HG03025 (cell line): Measurements from ENCODE around the gene WDR70.
"Not testable (repeated sequence)": the region's sequence is repeated elsewhere in the genome, so short reads cannot be mapped to it uniquely, and the experiment has no call there.

ENCODE experiments used
- ATAC-seq: cut with Tn5 transposase; IDR thresholded peaks from one replicate; pipeline ENCODE4 v1.9.1; 2021; ENCODE audit warnings: mild to moderate bottlenecking, moderate library complexity; ENCODE audit not compliant: unreplicated experiment, low FRiP score

WDR70 gene

DNA sequence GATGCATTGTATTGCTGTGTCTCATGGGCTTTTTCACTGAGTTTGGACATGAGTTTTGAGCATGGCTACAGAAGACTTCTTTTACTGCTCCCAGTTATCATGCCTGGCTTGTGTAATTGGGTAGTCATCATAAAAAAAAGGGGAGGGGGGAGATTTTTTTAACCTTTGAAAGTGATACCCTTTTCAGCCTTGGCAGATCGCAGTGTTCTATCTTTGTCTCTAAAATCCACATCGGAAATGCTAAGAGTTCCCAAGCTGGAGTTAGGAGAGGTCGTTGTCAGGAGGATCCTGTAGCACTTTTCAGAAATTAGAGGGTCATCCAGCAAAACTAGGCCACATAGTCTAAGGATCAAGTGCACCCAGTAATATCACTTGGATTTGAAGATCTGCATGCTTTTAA lies 188.4 kb downstream of the WDR70 start:
- no peak for ATAC-seq

DNA sequence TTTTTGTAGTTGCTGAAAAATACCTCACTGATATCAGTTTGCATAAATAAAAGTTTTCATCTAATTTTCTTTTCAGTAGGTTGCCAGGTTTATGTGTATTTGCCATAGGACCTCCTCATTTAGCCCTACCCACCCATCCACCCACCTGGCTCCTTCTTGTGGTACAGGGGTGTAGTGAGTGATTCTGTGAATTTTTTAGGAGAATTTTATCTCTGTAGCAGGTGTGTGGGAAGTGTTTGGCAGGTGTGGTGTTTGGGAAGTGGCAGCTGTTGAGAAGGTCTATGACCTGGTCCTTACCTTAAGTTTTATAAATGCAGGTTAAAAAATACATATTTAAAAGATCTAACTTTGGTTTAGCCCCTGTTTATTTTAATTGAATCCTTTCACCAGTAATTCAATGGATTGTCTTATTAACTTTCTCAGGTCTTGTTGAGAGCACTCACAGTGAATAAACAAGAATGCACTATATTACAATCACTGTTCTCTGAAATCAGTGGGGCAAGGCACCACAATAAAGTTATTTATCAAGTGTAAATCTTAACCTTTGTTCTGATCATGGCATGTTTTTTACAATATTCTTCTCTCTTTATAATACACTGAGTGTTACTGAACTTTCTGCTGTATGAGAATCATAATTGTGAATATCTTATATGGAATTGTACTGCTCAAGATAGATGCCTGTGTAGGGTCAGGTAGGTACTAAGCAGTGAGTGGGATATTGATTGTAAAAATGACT lies 189.1 kb downstream of the WDR70 start:
- no peak for ATAC-seq

DNA sequence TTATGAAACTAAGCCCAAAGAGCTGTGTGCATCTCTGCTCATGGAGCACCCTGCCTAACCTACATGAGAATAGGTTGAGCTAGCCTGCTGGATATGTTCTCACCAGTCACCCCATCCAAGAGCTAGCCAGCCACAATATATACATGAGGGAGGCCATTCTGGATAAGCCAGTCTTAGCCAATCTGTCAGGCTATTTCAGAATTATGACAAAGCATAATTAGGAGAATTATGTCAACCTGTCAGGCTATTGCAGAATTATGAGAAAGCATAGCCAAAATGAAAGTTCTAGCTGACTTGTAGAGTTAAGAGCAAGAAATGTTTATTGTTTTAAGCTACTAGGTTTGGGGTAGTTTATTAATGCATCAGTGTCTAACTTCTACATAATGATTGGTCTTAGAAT lies 189.8 kb downstream of the WDR70 start:
- ATAC-seq = no peak

DNA sequence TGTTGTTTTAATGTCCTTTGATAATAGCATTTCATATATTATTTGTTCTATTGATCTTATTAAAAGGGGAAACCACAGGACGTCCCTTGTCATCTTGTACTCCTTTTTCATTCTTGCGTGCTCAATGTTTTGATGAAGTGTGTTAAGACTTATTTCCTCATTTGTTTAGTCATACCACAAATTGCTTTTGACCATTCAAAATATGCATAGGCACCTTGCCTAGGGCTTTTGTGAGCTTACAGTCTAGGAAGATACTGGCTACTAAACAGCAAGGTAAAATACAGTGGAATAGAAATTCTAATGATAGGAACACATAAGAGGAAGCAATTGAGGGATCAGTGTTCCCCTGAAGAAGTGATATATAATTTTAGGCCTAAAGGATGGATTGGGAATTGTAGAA lies 190.3 kb downstream of the WDR70 start:
- no peak for ATAC-seq

DNA sequence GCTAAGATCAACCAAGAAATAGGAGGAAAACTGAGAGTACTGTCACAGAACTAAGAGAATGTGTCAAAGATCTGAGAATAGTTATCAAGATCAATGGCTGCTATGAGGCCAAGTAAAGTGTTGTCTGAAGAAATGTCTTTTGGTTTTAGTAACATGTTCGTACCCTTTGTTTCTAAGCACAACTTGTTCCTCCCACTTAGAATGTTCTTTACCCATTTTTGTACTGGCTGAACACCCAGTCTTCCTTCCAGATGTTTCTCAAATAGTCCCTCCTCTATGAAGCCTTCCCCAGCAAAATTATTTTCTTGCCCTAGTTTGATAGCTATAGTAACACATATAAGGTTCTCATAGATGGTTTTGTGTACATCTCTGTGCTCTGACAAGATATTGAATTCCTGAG lies 191.5 kb downstream of the WDR70 start:
- no peak for ATAC-seq

DNA sequence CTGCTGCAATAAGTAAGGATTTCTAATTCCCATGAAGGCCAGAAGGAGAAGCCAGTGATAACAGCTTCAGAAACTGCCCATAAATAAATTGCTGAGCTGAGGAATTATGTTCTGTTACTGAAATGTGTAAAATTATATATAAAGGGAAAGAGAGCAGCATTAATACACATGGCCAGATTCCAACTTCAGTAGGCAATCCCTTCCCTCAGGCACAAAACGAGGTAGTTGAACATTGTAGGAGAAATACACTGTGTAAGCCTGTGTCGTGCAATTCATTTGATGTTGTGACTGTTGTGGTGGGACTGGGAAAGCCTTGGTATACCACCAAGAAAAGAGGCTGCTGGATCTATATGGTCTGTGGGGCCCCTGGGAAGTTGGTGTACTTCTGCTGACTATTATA lies 192.9 kb downstream of the WDR70 start:
- no peak for ATAC-seq

DNA sequence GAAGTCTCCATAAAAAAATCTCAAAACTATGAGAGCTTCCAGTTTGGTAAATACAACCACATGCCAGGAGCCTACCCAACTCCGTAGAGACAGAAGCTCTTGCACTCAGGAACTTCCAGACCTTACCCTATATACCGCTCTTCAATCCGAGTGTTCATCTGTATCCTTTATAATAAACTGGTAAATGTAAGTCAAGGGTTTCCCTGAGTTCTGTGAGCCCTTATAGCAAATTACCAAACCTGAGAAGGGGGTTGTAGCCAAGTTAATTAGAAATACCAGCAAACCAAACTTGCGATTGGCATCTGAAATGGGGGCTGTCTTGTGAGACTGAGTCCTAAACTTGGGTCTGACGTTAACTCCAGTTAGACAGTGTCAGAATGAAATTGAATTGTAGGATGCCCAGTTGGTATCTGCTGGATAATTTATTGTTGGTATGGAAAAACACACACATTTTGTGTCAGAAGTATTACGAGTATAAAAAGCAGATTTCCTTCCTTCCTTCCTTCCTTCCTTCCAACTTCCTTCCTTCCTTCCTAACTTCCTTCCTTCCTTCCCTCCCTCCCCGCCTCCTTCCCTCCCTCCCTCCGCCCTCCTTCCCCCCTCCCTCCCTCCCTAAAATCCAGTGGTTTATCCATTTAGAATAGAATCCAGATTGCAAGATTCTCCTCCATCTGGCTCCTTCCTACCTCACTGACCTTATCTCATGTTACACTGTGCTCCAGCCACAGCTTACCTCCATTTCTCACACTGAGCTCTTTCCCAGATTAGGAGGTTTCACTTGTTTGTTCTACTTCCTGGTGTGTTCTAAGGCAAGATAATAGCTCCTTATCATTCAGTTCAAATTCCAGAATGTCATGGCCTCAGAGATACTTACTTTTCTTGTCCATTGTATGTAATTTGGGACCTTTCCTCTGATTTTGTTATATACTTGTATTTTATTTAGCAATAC lies 196.7 kb downstream of the WDR70 start:
- no peak for ATAC-seq

DNA sequence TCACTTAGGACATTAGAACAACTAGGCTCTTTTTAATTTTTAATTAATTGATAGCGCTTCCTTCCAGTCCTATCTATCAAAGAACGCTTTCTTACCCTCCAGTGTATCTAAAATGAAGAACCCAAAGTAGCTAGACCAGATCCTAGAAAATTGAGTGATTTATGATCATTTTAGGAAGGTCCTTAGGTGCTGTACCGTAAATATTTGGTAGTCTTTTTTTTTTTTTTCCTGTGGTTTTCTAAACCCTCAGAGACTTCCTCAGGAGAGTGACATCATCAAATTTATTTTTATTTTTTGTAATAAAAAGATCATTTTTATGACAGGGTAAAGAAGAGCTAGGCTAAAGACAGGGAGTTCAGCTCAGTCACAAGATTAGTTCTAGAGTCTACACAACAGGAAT lies 197.4 kb downstream of the WDR70 start:
- no peak for ATAC-seq

DNA sequence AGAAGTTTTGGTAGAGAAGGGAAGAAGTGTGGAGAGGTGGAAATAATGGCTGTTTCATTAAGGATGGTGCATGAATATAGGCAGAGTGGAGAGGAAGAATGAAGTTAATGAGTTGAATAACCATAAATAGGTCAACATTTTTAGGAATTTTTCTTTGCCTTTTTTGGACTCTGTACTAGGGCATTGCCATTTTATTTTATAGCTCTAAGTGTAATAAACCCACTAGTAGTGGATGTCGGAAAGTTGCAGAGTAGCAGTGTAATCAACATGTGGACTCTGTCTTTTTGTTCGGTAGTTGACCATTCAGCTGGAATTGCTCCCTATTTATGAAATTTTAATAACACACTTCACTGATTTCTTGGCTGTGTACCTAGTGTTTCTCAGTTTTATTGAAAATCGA lies 199.1 kb downstream of the WDR70 start:
- no peak for ATAC-seq

DNA sequence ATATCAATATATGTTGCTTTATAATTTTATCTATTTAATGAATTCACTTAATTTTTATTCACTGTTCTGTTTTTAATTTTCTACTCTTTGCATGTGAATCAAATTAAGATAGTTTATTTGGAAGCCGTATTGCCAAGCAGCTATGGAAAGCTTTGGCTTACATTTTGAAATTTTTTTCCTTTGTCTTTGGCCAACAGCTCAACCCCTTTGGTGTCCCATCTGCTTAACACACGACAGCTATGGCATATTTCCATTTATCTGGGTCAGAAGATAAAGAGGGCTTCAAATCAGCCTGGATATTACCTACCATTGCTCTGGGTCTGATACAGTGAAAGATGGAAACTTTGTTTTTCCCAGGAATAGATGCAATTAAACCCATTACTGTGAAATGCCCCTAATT lies 201.0 kb downstream of the WDR70 start:
- no peak for ATAC-seq

DNA sequence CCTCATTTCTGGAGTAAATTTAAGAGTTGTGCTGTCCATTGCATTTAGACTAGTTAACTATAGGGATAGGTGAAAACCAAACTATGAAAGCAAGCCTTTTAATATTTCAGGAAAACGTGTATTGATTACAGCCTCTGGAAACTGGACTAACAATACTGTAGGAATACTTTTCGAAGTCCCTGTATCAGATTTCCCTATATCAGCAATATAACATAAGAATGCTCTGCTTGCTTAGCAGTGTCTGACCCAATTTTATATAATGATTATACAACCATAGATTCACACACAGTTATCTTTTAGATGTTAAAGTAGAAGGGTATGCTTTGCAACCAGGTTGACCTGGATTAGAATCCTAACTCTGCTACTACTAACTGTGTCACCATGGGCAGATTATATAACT lies 203.1 kb downstream of the WDR70 start:
- no peak for ATAC-seq

DNA sequence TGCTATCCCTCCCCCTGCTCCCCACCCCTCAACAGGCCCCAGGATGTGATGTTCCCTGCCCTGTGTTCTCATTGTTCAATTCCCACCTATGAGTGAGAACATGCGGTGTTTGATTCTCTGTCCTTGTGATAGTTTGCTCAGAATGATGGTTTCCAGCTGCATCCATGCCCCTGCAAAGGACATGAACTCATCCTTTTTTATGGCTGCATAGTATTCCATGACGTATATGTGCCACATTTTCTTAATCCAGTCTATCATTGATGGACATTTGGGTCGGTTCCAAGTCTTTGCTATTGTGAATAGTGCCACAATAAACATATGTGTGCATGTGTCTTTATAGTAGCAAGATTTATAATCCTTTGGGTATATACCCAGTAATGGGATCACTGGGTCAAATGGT lies 214.2 kb downstream of the WDR70 start:
- ATAC-seq = not testable (repeated sequence)

DNA sequence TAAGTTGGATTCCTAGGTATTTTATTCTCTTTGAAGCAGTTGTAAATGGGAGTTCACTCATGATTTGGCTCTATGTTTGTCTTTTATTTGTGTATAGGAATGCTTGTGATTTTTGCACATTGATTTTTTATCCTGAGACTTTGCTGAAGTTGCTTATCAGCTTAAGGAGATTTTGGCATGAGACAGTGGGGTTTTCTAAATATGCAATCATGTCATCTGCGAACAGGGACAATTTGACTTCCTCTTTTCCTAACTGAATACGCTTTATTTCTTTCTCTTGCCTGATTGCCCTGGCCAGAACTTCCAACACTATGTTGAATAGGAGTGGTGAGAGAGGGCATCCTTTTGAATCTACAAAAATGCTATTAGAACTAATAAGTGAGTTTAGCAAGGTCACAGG lies 215.7 kb downstream of the WDR70 start:
- ATAC-seq = not testable (repeated sequence)

DNA sequence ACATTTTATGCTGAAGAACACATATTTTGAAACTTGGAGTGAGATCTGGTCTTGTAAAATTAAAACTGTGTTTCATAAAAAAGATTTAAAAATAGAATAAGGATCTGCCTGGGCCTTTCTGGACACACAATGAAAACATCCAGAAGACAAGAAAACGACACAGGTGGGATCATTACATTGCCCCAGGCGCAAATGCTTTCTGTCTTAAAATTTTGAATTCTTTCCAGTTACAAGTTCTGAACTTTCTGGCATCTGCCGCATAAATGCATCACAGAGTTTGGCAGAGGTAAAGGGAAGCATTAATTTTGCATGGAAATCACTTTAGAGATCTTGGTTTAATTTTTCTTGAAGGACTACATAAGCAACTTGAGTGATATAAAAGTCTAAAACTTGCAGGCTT lies 219.6 kb downstream of the WDR70 start:
- ATAC-seq = no peak

DNA sequence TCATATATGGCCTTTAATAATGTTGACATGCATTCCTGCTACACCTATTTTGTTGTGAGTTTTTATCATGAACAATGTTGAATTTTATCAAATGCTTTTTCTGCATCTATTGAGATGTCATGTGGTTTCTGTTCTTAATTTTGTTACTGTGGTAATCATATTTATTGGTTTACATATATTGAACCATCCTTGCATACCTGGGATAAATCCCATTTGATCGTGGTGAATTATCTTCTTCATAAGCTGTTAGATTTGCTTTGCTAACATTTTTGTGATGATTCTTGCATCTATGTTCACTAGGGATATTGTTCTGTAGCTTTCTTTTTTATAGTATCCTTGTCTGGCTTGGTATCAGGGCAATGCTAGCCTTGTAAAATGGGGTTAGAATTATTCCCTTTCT lies 222.0 kb downstream of the WDR70 start:
- ATAC-seq = no peak

DNA sequence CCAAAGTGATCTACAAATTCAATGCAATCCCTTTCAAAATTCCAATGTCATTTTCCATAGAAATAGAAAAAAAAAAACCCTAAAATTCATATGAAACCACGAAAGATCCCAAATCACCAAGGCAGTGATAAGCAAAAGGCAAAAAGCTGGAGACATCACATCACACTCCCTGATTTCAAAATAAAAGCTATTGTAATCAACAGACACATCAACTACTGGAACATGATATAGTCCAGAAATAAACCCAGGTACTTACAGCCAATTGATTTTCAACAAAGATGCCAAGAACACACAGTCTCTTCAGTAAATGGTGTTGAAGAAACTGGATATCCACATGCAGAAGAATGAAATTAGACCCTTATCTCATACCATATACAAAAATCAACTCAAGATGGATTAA lies 224.0 kb downstream of the WDR70 start:
- ATAC-seq = no peak

DNA sequence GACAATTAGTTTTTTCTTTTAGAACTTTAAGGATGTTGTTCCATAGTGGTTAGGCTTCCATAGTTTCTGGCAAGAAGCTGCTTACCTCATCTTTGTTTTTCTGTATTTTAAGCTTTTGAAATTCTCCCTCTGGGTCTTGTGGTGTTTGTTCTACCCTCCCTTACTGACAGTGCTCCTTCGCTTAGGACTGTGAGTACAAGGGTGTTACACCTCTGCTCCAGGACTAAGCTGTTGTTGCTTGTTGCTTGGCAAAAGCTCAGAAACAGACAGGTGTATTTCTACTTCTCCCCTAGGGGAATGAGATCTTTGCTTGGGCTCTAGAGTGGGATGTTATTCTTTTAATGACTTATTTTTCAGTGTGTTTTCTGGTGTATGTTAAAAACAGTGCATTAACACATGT lies 225.2 kb downstream of the WDR70 start:
- no peak for ATAC-seq

DNA sequence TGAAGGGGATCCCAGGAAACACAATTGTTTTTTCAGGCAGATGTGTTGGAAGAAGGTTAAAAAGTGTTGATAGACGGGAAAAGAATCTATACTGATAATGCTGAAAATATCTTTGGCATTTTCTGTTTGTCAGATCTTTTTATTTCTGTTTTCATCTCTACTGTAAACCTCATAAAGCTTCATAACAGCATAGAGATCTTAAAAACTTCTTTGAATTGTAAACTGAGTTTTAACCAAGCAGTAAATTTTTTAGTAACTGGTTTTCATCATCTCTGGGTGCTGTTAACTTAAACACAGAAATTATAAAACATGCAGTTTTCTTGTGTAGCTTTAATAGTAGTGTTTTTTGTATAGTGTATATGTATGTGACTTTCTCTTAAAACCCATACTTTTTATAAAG lies 227.0 kb downstream of the WDR70 start:
- no peak for ATAC-seq

DNA sequence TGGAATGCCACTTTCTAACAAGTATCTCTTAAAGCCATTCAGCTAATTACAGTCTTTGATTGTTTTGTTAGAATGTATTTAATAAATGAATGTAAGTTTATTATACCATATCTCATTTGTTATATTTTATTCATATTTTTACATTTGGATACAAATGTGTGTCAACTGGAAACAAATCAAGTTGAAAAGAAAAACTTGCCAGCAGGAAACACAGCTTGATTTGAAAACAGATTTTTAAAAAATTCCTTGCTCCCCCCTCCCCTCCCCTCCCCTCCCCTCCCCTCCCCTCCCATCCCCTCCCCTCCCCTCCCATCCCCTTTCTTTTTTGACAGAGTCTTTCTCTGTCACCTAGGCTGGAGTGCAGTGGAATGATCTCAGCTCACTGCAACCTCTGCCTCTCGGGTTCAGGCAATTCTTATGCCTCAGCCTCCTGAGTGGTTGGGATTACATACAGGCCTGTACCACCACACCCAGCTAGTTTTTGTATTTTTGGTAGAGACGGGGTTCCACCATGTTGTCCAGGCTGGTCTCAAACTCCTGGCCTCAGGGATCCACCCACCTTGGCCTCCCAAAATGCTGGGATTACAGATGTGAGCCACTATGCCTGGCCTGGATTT lies 227.6 kb downstream of the WDR70 start:
- no peak for ATAC-seq

DNA sequence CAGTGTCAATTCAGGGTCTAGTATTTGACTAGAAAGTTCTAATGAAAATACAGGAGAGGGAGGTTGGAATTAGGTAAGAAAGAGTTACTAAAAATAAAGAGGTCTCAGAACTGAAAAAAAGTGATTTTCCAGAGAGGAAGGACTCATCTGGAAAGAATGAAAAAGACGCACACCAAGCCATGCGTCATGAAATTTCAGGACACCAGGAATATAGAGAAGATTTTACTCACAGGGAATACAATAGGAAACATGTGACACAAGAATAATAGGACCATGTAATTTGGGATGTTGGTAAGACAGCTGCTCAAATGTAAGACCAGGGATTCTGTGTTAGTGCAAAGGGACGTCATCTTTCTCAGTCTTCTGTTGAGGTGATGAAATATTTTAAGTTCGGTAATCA lies 236.1 kb downstream of the WDR70 start:
- no peak for ATAC-seq

DNA sequence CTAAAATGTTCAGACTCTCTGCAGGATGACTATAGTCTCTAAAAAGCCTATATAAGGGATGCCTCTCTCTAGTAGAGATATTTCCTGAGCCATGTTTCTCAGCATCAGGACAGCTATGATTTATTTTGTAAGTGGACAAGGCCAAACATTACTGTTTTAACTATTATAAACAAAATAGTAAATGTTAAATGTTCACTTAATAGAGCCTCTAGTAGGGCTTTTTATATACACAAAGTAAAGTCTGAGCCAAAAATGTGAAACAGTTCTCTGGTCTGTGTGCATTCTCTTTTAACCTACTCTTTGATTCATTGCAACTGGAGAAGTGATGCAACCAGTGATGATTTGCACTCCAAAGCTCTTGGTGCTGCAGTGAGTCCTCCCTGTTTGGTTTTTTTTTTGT lies 240.2 kb downstream of the WDR70 start:
- ATAC-seq = no peak
